ENCODE data around the gene ZNF280A. TPM values are rescaled to one million over a fixed set of nuclear protein-coding genes. Genes with fewer than 3 reads are reported as not detected.

Gene ZNF280A
- total and polyA plus RNA-seq, 2 of the 8 experiments (the other 6 are each of a cell fraction or from before 2014, with no cell fraction given) = 0.09 to 0.61 TPM

DNA sequence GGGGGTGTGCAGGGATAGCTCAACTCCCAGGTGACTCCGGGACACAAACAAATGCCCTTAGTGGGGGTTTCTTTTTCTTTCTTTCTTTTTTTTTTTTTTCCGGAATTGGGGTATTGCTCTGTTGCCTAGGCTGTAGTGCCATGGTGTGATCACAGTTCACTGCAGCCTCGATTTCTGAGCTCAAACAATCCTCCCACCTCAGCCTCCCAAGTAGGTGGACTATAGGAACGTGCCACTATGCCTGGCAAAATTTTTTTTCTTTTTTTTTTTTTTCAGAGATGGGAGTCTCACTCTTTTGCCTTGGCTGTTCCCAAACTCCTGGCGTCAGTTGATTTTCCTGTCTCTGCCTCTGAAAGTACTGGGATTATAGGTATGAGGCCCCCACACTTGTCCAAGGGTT lies 13.8 kb upstream of the ZNF280A start:
- 49% methylated on average over 4 of the region's 5 CpGs; no CpG with 5 or more reads in 1 of the 2 experiments for WGBS, 2 experiments (ENCODE audit: extremely low coverage in 1 of 2, insufficient coverage in 1 of 2, insufficient read length in 1 of 2, insufficient replicate concordance in 2 of 2, low coverage in 1 of 2, low lambda C conversion rate in 2 of 2, missing lambda C conversion rate in 1 of 2)
- no peak overlapping the region for H3K4ac ChIP-seq (replicated peaks; ENCODE audit: insufficient read length, low read depth, low read length)

More for the DNA sequence above, 13.8 kb upstream of the ZNF280A start:
- Histone ChIP-seq H3K9ac (replicated peaks in 1 of 4; ENCODE audit: extremely low read depth in 1 of 4, low read depth in 3 of 4, low read length in 3 of 4) (no peak overlapping the region), H3K4me3 (ENCODE audit: extremely low read depth in 1 of 4, insufficient read depth in 2 of 4, low read depth in 3 of 4, low read length in 4 of 4) (no peak overlapping the region), H2AK5ac (ENCODE audit: low read depth, low read length) (no peak overlapping the region), H3K4me1 (replicated peaks in 1 of 4; ENCODE audit: control insufficient read depth in 3 of 4, insufficient read depth in 4 of 4, low read length in 3 of 4) (no peaks in the 10 kb centered on the region), H4K91ac (replicated peaks; ENCODE audit: insufficient read length, low read length) (no peak overlapping the region), H2BK120ac (replicated peaks; ENCODE audit: low read depth, low read length) (no peak overlapping the region), H3K18ac (ENCODE audit: extremely low read depth, low read length) (no peak overlapping the region), H3K4me2 (ENCODE audit: insufficient read depth in 1 of 2, low read depth in 2 of 2, low read length in 2 of 2) (no peak overlapping the region), H4K20me1 (replicated peaks in 1 of 2; ENCODE audit: control insufficient read depth in 1 of 2, insufficient read depth in 2 of 2, low read length in 2 of 2) (no peaks in the 10 kb centered on the region), H3K79me2 (ENCODE audit: control insufficient read depth in 1 of 2, insufficient read depth in 2 of 2, low read length in 2 of 2) (no peaks in the 10 kb centered on the region), H3K14ac (ENCODE audit: insufficient read length) (no peak overlapping the region), H3K27ac (ENCODE audit: low read depth, low read length) (no peak overlapping the region), H3K56ac (replicated peaks; ENCODE audit: insufficient read length, low read depth, low read length) (no peak overlapping the region), H2BK20ac (ENCODE audit: low read length) (no peak overlapping the region), H2AFZ (ENCODE audit: low read length) (no peak overlapping the region), H3K36me3 (ENCODE audit: control insufficient read depth in 2 of 4, insufficient read depth in 4 of 4, low read length in 3 of 4) (no peaks in the 10 kb centered on the region), H3K23me2 (ENCODE audit: low read depth, low read length) (no peaks in the 10 kb centered on the region), H3K23ac (ENCODE audit: insufficient read length) (no peak overlapping the region), H2BK5ac (ENCODE audit: low read depth, low read length) (no peak overlapping the region), H3K79me1 (ENCODE audit: low read depth, low read length) (no peaks in the 10 kb centered on the region), H3K9me3 (ENCODE audit: insufficient read depth in 2 of 2, low read depth in 1 of 2, low read length in 1 of 2) (peaks cover 3 to 17% of the 10 kb centered on the region in 2 experiments; a peak in 3 of 4 replicates), H4K8ac (ENCODE audit: extremely low read depth, insufficient read depth, low read length) (no peak overlapping the region), H3K27me3 (replicated peaks in 1 of 4; ENCODE audit: control insufficient read depth in 3 of 4, extremely low read depth in 1 of 4, insufficient read depth in 3 of 4, low read length in 3 of 4) (peaks cover 9 to 24% (median 14%) of the 10 kb centered on the region in 4 experiments), H4K5ac (ENCODE audit: insufficient read length, low read depth, low read length) (no peak overlapping the region), H2BK12ac (ENCODE audit: low read depth, low read length) (no peak overlapping the region), H2BK15ac (ENCODE audit: low read length) (no peak overlapping the region)
- POLR2A ChIA-PET (ENCODE audit: partially characterized antibody) = no interaction called here
- FAIRE-seq (no peak), DNase-seq (ENCODE audit: low read depth in 1 of 2, low spot score in 2 of 2) (no peak)
- CTCF ChIA-PET (ENCODE audit: partially characterized antibody) = interaction anchor here (0.6 to 2.0 kb wide), 3 partner anchors 14 to 70 kb away, joined by 3 to 5 read pairs (median 3); partner anchors contain the start of gene ZNF280A
- TF ChIP-seq YY1 (IDR thresholded peaks at IDR 0.05; ENCODE audit: low read depth, low read length) = no peak
- TF ChIP-seq NRF1 (IDR thresholded peaks at IDR 0.05; ENCODE audit: low read depth, low read length) = no peak
- no peak for TF ChIP-seq CBX8 (IDR thresholded peaks at IDR 0.05; ENCODE audit: borderline replicate concordance, low read depth, low read length)

Data from H1 (cell line).